ENCODE measurements around the gene XPO6.

Gene XPO6

GRCh38 chr16:28172336-28172735 lies 39.4 kb downstream of the XPO6 start:
- no peak for TF ChIP-seq CTCF (IDR thresholded peaks at IDR 0.05; ENCODE audit: low read depth, low read length)
- H3K4me3 ChIP-seq (ENCODE audit: low read depth, low read length), result no peak overlapping the region

DNA sequence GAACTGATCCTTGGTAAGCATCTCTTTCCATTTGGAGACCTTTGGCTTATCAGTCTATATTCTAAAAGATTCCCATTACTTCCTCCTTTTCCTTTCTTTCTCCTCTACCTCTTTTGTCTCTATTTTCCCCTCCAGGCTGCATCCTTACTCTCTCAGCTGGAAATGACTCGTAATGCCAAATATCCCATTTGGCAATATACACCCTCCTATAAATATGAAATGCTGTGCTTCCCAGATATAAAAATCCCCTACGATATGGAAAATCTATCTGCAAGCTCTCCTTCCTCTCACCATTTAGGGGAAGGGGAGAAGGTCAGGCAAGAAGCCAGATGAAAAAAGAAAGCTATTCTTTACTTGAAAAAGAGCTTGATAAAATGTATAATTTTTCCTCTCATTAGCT lies 39.9 kb downstream of the XPO6 start:
- H3K4me3 ChIP-seq (ENCODE audit: low read depth, low read length), result no peak overlapping the region
- no peak for TF ChIP-seq CTCF (IDR thresholded peaks at IDR 0.05; ENCODE audit: low read depth, low read length)

GRCh38 chr16:28168991-28169554 lies 42.7 kb downstream of the XPO6 start:
- TF ChIP-seq CTCF (IDR thresholded peaks at IDR 0.05; ENCODE audit: low read depth, low read length), result no peak
- no peak overlapping the region for H3K4me3 ChIP-seq (ENCODE audit: low read depth, low read length)

- TF ChIP-seq CTCF (IDR thresholded peaks at IDR 0.05; ENCODE audit: low read depth, low read length), result no peak
- H3K4me3 ChIP-seq (ENCODE audit: low read depth, low read length), result no peak overlapping the region
Observed at GRCh38 chr16:28167730-28168129, 44.0 kb downstream of the XPO6 start.

DNA sequence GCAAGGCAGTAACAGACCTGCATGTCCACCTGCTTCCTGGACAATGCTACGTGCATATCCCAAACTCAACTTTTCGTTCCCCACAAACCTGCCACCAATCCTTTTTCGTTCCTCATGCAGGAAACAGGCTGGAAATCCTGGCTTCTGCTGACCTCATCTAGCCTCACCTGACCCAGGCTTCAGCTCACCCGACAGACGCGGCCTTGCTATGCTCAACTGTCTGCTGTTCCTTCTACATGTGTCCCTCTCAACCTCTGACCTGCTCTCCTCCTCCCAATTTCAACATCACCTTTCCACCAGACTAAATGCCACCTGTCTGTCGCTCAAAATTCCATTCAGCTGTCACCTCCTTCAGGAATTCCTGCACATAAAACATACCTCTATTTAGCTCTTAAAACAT lies 44.5 kb downstream of the XPO6 start:
- TF ChIP-seq CTCF (IDR thresholded peaks at IDR 0.05; ENCODE audit: low read depth, low read length), result no peak
- no peak overlapping the region for H3K4me3 ChIP-seq (ENCODE audit: low read depth, low read length)

GRCh38 chr16:28166394-28167208 lies 45.2 kb downstream of the XPO6 start:
- no peak for TF ChIP-seq CTCF (IDR thresholded peaks at IDR 0.05; ENCODE audit: low read depth, low read length)
- H3K4me3 ChIP-seq (ENCODE audit: low read depth, low read length), result no peak overlapping the region

DNA sequence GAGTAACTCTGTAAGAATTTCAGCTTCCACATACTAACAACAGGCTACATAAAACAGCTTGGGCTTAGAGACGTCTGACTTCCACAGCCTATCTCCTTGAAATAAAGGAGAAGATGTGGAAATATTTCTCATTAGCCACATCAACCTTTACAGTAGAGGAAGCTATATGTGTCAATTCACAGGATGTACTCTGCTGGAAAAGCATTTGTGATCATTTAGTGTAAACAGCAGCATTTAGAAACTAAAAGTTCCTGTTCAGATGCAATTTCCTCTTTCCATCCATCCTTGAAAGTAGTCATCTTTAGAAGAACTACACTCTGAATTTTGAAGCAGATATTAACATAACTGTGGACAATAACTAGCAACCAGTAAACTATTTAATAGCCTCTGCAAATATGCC lies 46.2 kb downstream of the XPO6 start:
- TF ChIP-seq CTCF (IDR thresholded peaks at IDR 0.05; ENCODE audit: low read depth, low read length), result no peak
- no peak overlapping the region for H3K4me3 ChIP-seq (ENCODE audit: low read depth, low read length)

Measured in WI38 (cell line).